ENCODE measurements around the gene UBE2I.

DNA sequence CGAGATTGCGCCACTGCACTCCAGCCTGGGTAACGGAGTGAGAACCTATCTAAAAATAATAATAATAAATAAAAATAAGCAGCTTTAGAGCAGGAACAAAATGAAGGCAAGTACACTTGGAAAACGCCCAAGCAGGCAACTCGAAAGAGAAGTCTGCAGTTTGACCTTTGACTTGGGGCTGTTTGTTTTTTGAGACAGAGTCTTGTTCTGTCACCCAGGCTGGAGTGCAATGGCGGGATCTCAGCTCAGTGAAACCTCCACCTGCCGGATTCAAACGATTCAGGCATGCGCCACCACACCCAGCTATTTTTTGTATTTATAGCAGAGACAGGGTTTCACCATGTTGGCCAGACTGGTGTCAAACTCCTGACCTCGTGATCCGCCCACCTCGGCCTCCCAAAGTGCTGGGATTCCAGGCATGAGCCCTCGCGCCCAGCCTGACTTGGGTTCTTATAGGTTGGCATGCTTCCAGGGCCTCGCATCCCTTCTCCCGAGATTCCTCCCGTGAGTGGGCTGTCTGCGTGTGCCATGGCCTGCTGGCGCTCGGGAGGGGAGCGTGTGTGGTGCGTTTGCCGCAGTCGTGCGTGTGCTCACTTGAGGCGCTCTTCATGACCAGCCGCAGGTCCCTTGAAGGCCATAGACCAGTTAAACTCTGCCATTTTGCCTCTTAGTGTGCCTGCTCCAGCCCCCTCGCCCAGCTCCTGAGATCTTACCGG is 18.4 kb upstream of the UBE2I start:
- TF ChIP-seq, protein P1, sequence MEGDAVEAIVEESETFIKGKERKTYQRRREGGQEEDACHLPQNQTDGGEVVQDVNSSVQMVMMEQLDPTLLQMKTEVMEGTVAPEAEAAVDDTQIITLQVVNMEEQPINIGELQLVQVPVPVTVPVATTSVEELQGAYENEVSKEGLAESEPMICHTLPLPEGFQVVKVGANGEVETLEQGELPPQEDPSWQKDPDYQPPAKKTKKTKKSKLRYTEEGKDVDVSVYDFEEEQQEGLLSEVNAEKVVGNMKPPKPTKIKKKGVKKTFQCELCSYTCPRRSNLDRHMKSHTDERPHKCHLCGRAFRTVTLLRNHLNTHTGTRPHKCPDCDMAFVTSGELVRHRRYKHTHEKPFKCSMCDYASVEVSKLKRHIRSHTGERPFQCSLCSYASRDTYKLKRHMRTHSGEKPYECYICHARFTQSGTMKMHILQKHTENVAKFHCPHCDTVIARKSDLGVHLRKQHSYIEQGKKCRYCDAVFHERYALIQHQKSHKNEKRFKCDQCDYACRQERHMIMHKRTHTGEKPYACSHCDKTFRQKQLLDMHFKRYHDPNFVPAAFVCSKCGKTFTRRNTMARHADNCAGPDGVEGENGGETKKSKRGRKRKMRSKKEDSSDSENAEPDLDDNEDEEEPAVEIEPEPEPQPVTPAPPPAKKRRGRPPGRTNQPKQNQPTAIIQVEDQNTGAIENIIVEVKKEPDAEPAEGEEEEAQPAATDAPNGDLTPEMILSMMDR (IDR thresholded peaks at IDR 0.05), result no peak
- TF ChIP-seq POLR2A (IDR thresholded peaks at IDR 0.05), result no peak

Data from transverse colon (tissue), 3 donors.